Coronary artery (tissue), 2 donors: ENCODE data around the gene SLC10A2.

Source experiments
- DNase-seq: peaks from one replicate; pipeline ENCODE4 v3.0.0-alpha.2; 2017; ENCODE audit warnings: low spot score
- H3K27ac ChIP-seq, 2 donors: fragments of 200-600 bp; sonication (generic); one replicate each; pipeline ENCODE4 v1.5.1; 2016 to 2019
- H3K4me3 ChIP-seq: fragments of 200-600 bp; sonication (generic); 2 replicates; pipeline ENCODE4 v1.5.1; 2016; ENCODE audit warnings: mild to moderate bottlenecking, moderate library complexity
- CTCF ChIP-seq: fragments of 200-600 bp; sonication (generic); IDR thresholded peaks from one replicate; pipeline ENCODE4 v1.5.1; 2019; ENCODE audit warnings: antibody characterized with exemption

Gene SLC10A2

GRCh38 chr13:103006641-103007426 is 59.4 kb downstream of the SLC10A2 start:
- no peak for TF ChIP-seq CTCF
- no peak overlapping the region for H3K27ac ChIP-seq
- no peak overlapping the region for H3K4me3 ChIP-seq
- DNase-seq: no peak

GRCh38 chr13:103004661-103005345 is 61.4 kb downstream of the SLC10A2 start:
- DNase-seq: no peak
- no peak overlapping the region for H3K4me3 ChIP-seq
- no peak for TF ChIP-seq CTCF
- H3K27ac ChIP-seq: no peak overlapping the region

- Histone ChIP-seq H3K27ac (no peak overlapping the region), H3K4me3 (no peak overlapping the region)
- DNase-seq: no peak
- TF ChIP-seq CTCF: no peak
These were observed 62.6 kb downstream of the SLC10A2 start for GRCh38 chr13:103003631-103004030.

GRCh38 chr13:103002279-103002678 is 63.9 kb downstream of the SLC10A2 start:
- H3K27ac ChIP-seq: no peak overlapping the region

GRCh38 chr13:103000157-103000556 is 66.1 kb downstream of the SLC10A2 start:
- no peak for DNase-seq
- H3K4me3 ChIP-seq: no peak overlapping the region
- no peak for TF ChIP-seq CTCF
- H3K27ac ChIP-seq: no peak overlapping the region

More at GRCh38 chr13:103002279-103002678, 63.9 kb downstream of the SLC10A2 start:
- DNase-seq: no peak
- TF ChIP-seq CTCF: no peak
- no peak overlapping the region for H3K4me3 ChIP-seq

- DNase-seq: no peak
- no peak overlapping the region for H3K27ac ChIP-seq
- no peak overlapping the region for H3K4me3 ChIP-seq
- TF ChIP-seq CTCF: no peak
These were observed 66.7 kb downstream of the SLC10A2 start for GRCh38 chr13:102999499-102999898.
